GM18519 (cell line): ENCODE results near the gene E4F1.

Experiments
- ATAC-seq: cut with Tn5 transposase; IDR thresholded peaks from one replicate; pipeline ENCODE4 v1.9.1; 2021; ENCODE audit warnings: mild to moderate bottlenecking, moderate library complexity; ENCODE audit not compliant: unreplicated experiment, low FRiP score

Gene E4F1

DNA sequence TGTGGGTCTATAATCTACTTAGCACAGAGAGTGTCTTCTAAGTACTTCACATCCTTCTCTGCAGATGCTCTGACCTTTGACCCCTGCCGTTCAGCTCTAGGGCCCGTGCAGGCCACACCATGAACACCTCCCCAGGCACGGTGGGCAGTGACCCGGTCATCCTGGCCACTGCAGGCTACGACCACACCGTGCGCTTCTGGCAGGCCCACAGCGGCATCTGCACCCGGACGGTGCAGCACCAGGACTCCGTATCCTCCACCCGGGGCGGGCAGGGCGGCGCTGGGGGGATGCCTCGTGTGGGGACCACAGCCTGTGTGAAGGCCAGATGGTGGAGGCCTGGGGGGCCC is 17.5 kb upstream of the E4F1 start:
- ATAC-seq, result peak; percentile 15

DNA sequence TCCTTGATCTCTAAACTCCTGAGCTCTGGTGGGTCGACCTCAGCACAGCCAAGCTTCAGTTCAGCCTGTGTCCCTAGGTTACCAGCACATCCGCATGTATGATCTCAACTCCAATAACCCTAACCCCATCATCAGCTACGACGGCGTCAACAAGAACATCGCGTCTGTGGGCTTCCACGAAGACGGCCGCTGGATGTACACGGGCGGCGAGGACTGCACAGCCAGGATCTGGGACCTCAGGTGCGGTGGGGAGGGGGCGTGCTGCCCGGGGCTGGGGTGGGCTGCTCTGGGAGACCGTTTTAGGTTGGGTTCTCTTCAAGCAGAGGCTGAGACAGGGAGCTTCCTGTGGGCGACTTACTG is 17.0 kb upstream of the E4F1 start:
- no peak for ATAC-seq

GRCh38 chr16:2206780-2207433 is 16.5 kb upstream of the E4F1 start:
- ATAC-seq, result no peak

- ATAC-seq, result no peak
Observed at GRCh38 chr16:2207872-2208271, 15.5 kb upstream of the E4F1 start.

DNA sequence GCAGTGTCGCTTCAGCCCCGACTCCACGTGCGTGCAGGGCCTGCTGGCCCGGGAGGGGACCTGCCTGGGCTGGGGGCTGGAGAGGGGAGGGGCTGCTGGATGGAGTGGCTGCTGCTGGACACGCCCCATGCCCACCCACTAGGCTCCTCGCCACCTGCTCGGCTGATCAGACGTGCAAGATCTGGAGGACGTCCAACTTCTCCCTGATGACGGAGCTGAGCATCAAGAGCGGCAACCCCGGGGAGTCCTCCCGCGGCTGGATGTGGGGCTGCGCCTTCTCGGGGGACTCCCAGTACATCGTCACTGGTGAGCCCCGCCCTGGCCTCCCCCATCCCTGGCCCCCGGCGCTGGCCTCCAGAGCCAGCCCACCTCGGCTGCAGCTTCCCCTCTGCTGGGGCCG is 15.1 kb upstream of the E4F1 start:
- no peak for ATAC-seq

DNA sequence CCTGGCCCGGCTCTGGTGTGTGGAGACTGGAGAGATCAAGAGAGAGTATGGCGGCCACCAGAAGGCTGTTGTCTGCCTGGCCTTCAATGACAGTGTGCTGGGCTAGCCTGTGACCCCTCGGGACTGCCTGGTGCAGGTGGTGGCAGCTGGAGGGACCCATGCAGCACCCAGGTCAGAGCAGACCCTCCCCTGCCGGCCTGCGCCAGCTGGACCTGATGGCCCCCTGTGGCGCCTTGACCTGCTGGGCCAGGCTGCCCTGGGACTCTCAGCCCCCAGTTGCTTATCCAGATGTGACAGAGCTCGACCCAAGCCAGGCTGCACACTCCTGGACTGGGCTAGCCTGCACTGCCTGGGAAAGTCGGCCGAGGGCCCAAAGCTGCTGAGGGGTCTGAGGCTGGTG is 14.6 kb upstream of the E4F1 start:
- no peak for ATAC-seq

GRCh38 chr16:2209258-2210008 is 14.0 kb upstream of the E4F1 start:
- ATAC-seq, result no peak

DNA sequence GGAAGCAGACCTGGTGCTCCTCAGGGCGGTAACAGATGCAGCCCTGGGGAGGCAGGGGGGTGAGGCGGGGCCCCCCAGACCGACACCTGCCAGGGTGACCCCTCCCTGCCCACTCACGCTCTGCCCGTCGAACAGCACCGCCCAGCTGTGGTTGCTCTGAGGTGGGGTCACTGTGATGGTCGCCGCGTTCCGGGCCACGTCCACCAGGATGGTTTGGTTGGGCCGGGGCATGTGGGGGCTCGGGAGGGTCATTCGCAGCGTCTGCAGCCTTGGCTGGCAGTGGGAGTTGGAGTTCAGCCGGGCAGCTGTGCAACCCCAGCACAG is 13.4 kb upstream of the E4F1 start:
- no peak for ATAC-seq

DNA sequence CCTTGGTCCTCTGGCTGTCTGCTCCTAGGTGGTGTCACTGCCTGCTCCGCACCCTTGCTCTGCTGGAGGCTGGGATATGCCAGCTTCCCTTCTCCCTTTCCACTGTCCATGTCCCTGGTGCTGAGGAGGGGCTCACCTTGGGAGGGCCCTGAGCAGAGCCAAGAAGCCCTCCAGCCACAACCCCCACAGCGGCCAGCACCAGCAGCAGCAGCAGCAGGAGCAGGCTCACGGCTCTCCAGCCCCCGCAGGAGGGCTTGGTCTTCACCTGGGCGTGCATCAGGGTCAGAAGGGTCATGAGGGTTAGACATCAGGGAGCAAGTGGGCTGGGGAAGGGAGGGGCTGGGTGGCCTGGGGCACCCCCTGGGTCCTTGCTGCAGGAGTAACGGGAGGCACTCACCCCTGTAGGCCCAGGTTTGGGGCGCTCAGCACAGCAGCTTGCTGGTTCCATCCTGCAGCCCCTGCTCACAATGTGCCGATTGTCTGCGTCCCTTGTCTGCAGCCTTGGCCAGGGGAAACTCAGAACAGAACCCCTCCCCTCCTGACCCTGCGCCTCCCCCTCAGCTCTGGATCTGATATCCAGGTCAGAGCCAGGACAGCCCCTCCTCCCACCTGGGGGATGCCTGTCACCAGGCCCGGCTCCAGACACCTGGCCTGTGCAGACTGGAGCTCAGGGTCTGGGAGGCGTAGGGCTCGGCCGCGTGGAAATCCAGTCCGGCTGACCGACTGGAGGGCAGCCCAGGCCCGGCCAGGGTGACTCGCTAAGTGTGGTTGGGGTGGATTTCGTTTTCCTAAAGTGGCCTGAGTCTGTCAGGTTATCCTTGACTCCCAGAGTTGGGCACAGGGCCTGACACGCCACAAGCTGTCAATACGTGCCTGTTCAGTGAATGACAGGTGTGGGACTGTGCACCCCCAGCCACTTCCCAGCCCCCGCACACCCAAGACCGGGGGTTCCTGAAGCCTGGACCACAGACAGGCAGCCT is 12.7 kb upstream of the E4F1 start, which contains the start of gene BRICD5:
TSS of gene BRICD5 (minus strand) at position 478 of the 980 bp plus-strand sequence. CDS start at position 448, 30 bp downstream.
- ATAC-seq, result no peak

DNA sequence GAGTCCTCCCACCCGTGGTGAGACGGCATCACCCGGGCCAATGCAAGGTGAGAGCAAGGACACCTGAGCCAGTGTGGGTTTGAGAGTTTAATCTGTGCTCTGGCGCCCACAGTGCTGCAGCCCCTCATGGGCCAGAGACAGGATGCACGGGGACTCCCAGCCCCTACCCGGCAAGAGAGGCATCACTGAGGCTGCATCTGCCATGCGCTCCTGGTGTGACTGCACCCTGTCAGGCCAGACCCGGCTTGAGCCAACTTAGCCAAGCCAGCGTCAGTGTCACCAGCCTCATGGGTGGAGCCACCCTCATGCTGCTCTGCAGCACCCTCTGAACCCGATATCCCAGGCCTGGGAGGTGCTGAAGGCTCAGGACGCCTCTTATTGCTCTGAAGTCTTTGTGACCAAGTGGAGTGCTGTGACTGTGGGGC is 11.5 kb upstream of the E4F1 start:
- no peak for ATAC-seq

- ATAC-seq, result no peak
Observed at GRCh38 chr16:2212362-2213324, 10.7 kb upstream of the E4F1 start.

DNA sequence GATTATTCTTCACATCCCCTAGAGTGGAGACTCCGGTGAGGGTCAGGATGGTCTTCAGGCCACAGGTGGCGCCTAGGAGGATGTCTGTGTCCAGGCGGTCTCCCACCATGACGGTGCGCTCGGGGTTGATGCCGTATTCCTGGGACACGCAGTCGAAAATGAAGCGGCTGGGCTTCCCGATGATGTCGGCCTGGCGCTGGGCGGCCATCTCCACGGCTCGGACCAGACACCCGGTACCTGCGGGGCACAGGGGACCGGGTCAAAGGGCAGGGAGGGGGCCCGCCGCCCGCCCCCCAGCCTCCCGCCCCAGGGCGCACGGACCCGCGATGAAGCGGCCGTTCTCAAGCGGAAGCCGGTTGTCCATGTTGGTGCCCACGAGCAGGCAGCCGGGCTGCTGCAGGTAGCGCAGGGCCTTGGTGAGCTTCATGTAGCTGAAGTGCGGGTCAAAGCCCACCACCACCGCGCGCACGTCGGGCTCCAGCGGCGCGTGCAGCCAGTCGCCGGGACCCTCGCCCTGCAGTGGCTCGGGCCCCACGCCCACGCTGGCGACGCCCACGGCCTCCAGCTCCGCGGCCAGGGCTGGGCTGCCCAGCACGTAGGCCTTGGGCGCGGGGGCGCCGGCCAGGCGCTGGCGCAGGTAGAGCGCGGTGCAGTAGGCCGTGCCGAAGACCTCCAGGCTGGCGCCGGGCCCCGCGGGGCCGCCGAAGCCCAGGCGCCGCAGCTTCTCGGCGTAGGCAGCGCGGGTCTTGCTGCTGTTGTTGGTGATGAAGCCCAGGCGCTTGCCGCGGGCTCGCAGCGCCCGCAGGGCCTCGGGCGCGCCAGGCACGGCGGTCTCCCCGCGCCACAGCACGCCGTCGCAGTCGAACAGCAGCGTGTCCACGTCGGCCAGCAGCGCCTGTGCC is 9.3 kb upstream of the E4F1 start:
- no peak for ATAC-seq

- peak; percentile 71 for ATAC-seq
Observed at GRCh38 chr16:2214719-2214968, 8.7 kb upstream of the E4F1 start, which contains the start of gene PGP. PGP (minus strand) TSS chr16:2214840; CDS start chr16:2214777, 63 bp downstream.

DNA sequence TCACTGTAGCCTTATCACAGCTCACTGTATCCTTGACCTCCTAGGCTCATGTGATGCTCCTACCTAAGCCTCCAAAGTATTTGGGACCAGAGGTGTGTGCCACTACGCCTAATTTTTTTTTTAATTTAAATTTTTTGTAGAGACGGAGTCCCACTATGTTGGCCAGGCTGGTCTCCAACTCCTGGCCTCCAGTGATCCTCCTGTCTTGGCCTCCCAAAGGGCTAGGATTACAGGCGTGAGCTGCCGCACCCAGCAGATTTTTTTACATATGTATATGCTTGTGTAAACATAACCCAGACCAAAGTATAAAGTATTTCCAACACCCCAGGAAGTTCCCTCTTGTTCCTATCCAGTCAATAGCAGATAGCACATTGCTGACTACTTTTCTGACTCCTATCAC is 7.1 kb upstream of the E4F1 start:
- ATAC-seq, result no peak

DNA sequence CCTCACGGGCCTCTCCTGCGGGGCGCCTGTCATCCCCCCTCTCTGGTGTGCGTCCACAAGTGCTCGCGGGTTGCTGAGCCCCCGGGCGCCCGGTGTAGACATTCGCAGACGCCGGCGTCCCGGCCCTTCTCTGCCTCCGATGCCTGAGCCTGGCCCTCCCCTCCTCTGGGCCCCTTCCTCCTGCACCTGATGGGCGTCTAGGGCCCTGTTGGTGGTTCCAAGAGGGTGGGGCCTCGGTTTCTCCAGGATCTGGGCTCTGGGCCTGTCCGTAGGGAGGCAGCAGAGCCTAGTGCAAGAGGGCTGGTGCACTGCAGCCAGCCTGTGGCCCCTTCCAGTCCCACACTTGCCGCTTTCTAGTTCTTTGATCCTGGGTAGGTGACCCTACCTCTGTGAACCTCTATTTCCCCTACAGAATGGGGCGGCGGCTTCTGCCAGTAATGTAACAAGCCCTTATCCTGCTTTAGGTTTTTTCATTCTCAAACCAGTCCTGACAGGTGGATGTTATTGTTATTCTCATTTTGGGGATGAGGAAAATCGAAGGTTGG is 623 bp downstream of the E4F1 start:
- no peak for ATAC-seq

DNA sequence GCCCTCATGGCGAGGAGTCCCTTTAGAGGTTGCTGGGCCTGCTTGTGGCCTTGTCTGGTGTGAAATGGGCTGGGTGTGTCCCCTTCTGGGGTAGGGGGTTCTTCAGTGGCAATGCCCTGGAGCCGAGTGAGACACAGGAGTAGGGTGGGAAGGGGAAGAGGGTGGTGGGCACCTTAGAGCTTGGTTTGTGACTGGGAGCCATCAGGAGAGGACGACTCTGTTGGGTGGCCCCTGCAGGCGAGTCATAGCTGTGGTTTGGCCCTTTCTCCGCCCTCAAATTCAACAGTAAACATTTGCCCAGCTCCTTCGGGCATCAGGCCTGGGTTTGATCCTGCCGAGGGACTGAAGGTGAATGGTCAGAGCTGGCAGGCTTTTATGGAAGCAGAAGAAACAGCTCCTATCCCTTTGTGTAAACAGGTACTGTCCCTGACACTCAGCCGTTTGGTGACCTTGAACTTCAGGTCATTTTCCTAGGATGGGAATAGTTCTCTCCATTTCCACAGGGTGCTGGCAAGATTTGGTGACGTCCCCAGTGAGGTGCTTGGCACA is 2.9 kb downstream of the E4F1 start:
- ATAC-seq, result no peak

GRCh38 chr16:2226918-2227317 is 3.5 kb downstream of the E4F1 start:
- ATAC-seq, result no peak

DNA sequence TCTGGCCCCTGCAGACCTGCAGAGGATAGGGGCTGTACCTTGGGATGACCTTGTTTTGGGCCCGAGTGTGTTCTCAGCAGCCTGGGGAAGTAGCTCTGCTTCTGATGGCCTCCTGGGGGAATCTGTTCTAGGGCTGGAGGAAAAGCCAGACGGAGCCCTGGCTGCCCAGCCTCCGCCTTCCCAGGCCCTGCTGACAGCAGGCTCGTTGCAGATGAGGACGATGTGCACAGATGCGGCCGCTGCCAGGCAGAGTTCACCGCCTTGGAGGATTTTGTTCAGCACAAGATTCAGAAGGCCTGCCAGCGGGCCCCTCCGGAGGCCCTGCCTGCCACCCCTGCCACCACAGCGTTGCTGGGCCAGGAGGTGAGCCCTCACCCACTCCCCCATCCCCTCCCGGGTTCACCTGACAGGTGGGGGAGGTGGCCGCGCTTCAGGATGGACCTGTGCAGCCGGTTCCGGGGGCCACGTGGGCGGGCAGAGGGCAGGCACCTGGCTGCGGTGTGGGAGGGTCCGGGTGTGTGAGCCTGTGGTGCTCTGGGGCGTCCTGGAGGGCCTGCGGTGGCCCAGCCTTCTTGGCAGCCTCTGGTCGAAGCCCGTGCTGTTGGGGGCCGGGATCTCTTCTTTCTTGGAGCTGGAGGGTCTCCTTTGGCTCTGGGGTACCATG is 4.9 kb downstream of the E4F1 start:
- no peak for ATAC-seq
